ENCODE measurements around the gene SLC39A7.

Gene SLC39A7

DNA sequence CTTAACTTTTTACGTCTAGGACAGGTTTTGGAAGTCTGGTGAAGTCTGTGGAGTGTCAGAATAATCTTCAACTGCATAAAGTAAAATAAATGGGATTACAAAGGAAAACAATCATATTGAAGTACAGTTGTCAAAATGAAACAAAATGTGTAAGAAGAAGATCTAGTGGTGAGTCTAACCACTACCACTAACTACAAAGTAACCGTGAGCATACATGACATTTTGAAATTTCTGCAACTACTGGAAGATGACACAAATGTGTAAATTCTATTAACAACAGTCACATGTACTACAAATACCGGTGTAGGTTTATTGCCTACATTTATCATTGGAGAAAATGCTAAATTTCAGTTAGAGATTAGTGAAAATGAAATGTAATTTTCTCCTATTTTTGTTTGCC lies 41.3 kb downstream of the SLC39A7 start:
- TF ChIP-seq, protein P1, sequence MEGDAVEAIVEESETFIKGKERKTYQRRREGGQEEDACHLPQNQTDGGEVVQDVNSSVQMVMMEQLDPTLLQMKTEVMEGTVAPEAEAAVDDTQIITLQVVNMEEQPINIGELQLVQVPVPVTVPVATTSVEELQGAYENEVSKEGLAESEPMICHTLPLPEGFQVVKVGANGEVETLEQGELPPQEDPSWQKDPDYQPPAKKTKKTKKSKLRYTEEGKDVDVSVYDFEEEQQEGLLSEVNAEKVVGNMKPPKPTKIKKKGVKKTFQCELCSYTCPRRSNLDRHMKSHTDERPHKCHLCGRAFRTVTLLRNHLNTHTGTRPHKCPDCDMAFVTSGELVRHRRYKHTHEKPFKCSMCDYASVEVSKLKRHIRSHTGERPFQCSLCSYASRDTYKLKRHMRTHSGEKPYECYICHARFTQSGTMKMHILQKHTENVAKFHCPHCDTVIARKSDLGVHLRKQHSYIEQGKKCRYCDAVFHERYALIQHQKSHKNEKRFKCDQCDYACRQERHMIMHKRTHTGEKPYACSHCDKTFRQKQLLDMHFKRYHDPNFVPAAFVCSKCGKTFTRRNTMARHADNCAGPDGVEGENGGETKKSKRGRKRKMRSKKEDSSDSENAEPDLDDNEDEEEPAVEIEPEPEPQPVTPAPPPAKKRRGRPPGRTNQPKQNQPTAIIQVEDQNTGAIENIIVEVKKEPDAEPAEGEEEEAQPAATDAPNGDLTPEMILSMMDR (IDR thresholded peaks at IDR 0.05; ENCODE audit: unreplicated experiment in 3 of 3): no peak
- H3K4me3 Mint-ChIP-seq: no peak overlapping the region
- no peak overlapping the region for H3K27ac Mint-ChIP-seq
- H3K27me3 Mint-ChIP-seq (ENCODE audit: low read depth): peaks cover 40% of the 10 kb centered on the region
- H3K9me3 Mint-ChIP-seq: no peaks in the 10 kb centered on the region
- H3K4me1 Mint-ChIP-seq: no peaks in the 10 kb centered on the region
- no peaks in the 10 kb centered on the region for H3K36me3 Mint-ChIP-seq (ENCODE audit: low read depth)

DNA sequence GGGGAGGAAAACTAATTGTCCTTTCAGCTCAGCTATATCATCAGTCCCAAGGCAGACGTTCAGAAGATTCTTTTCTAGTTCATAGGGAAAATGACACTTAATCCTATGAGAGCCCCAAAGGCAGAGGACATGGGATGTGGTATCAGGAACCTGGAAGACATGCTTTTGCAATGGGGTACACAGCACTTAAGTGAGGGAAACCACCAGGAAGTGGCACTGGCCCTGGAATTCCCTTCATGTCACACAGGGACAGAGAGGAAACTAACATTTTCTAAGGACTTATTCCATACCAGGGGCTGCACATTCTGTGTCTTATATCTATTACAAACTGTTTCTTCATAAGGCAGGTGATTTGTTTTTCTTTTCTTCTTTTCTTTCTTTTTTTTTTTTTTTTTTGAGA lies 42.8 kb downstream of the SLC39A7 start:
- TF ChIP-seq, protein P1 (IDR thresholded peaks at IDR 0.05; ENCODE audit: unreplicated experiment in 3 of 3): no peak
- H3K27me3 Mint-ChIP-seq (ENCODE audit: low read depth): peaks cover 40% of the 10 kb centered on the region
- H3K27ac Mint-ChIP-seq: no peak overlapping the region
- H3K4me1 Mint-ChIP-seq: peaks cover under 1% of the 10 kb centered on the region
- no peak overlapping the region for H3K4me3 Mint-ChIP-seq
- H3K9me3 Mint-ChIP-seq: no peaks in the 10 kb centered on the region
- no peaks in the 10 kb centered on the region for H3K36me3 Mint-ChIP-seq (ENCODE audit: low read depth)

DNA sequence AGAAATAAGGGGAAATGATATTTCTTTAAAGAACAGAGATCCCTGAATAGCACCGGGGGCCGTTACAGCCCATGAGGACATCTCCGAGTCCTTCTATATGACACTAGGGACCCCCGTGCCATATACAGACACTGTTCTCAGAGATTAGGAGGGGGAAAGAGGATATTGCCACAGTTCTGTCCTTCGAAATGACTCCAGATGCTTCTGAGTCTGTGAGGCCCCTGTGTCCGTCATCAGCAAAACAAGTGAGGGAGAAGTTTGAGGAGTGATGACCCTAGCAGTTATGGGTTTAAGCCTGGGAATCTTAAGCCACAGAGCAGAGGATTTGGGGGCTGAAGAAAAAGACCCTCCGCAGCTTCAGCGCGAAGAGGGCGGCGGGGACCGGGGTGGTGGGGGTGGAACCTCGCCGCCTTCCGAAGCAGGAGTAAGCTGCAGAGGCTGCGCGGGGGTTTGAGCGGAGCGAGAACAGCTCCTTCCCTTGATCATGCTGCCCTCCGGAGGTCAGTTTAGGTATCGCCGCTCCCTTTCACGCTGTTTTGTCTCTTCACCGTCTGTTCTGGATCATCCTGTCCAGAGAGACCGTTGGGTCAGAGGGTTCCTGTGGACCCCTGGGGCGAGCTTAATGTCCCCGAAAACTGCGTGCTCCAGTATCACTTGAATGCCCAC lies 47.4 kb downstream of the SLC39A7 start:
- Mint-ChIP-seq H3K9me3 (no peaks in the 10 kb centered on the region), H3K27ac (peak overlapping the region in 2 of 3 experiments; percentile 78 to 92), H3K4me1 (peaks cover 24% of the 10 kb centered on the region), H3K36me3 (ENCODE audit: low read depth) (peaks cover 25% of the 10 kb centered on the region), H3K4me3 (peak overlapping the region; percentile 88 to 94 (median 91)), H3K27me3 (ENCODE audit: low read depth) (peaks cover 20% of the 10 kb centered on the region)
- TF ChIP-seq, protein P1 (IDR thresholded peaks at IDR 0.05; ENCODE audit: unreplicated experiment in 3 of 3): peak; percentile 94 to 99 (median 97)

DNA sequence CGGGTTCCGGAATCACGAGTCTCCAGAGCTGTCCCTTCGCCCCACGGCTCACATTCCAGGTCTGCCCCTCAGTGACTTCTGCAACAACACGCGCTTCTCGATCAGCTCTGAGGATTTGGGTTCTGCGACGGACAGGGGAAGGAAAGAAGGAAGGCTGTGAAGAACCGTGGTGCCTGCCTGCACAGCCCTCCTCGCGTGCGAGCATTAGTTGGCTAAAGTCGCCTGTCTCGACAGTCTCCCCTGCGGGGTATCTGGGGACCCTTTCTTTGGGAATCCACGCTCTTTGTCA lies 47.9 kb downstream of the SLC39A7 start:
- H3K9me3 Mint-ChIP-seq: no peaks in the 10 kb centered on the region

DNA sequence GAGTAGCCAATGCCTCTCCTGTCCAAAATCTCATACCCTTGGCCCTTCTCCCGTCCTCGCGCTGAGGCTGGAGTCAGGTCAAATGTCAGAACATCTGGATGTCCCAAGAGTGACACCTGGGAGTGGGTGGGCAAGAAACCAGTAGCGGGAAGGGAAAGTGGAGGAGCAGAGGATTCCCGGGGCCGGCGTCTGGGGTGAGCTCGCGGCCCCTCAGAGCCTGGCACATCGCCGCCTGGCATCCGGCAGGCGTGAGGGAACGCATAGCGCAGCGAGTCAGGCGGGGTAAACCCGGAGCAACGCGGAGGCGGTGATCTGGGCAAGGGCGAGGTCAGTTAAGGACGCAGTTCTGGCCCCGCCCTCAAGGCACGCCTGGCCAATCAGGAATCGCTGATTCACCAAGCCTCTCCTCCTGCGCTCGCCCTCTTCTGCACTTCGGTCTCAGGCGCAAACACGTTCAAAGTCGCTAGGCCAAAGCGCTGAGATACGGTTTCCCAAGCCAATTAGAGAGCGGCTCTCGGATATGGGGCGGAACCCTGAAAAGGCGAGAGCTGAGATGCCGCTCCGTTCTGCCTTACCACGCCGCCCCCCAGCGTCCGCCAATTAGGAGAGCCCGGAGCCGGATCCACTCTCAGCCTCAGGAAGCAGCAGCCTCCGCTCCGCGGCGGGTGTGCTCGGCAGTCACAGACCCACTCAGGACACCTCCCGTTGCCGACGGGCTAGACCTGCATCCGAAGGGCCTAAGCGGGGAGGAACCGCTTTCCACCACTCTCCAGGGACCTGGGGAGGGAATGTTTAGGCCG lies 48.5 kb downstream of the SLC39A7 start:
- peak overlapping the region; percentile 88 to 94 (median 91) for H3K4me3 Mint-ChIP-seq
- peaks cover 25% of the 10 kb centered on the region for H3K36me3 Mint-ChIP-seq (ENCODE audit: low read depth)
- peaks cover 12% of the 10 kb centered on the region for H3K27me3 Mint-ChIP-seq (ENCODE audit: low read depth)
- no peaks in the 10 kb centered on the region for H3K9me3 Mint-ChIP-seq
- peaks cover 24% of the 10 kb centered on the region for H3K4me1 Mint-ChIP-seq
- peak overlapping the region in 2 of 3 experiments; percentile 78 to 92 for H3K27ac Mint-ChIP-seq
- TF ChIP-seq, protein P1 (IDR thresholded peaks at IDR 0.05; ENCODE audit: unreplicated experiment in 3 of 3): no peak

More for the DNA sequence above, 47.9 kb downstream of the SLC39A7 start:
- H3K36me3 Mint-ChIP-seq (ENCODE audit: low read depth): peaks cover 25% of the 10 kb centered on the region
- peak overlapping the region; percentile 88 to 94 (median 91) for H3K4me3 Mint-ChIP-seq
- H3K27ac Mint-ChIP-seq: peak overlapping the region in 2 of 3 experiments; percentile 78 to 92
- H3K4me1 Mint-ChIP-seq: peaks cover 24% of the 10 kb centered on the region
- TF ChIP-seq, protein P1 (IDR thresholded peaks at IDR 0.05; ENCODE audit: unreplicated experiment in 3 of 3): peak in 1 of 3 experiments; percentile 13
- peaks cover 17% of the 10 kb centered on the region for H3K27me3 Mint-ChIP-seq (ENCODE audit: low read depth)
